GM18861 (cell line): ENCODE data around the gene SH3TC1.

Source experiments
- ATAC-seq: cut with Tn5 transposase; IDR thresholded peaks from one replicate; pipeline ENCODE4 v1.9.1; 2021; ENCODE audit not compliant: unreplicated experiment

The SH3TC1 gene

DNA sequence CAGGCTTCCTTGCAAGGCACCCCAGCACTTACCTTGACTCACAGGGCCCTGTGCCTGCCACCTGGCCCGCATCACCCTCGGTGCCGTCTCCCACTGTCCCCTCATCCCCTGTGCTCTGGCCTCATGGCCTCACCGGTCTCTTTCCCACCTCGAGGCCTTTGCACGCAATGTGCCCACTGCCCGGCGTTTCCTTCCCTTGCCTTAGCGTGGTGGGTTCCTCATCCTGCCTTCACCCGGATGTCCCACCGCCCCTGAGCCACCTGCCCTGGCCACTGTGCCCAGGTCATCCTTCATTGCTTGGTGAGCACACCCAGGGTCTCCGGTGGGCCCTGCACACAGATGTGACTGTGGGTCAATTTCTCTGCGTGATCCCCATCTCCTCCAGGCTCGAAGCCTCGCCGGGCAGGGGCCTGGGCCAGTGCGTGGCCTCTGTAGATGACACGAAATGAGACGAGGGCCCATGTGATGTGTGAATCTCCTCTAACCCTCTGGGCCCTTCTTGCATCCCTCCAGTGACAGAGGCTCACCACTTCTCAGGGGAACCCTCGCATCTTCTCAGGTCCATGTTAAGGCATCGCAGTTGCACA lies 75.1 kb downstream of the SH3TC1 start:
- no peak for ATAC-seq

DNA sequence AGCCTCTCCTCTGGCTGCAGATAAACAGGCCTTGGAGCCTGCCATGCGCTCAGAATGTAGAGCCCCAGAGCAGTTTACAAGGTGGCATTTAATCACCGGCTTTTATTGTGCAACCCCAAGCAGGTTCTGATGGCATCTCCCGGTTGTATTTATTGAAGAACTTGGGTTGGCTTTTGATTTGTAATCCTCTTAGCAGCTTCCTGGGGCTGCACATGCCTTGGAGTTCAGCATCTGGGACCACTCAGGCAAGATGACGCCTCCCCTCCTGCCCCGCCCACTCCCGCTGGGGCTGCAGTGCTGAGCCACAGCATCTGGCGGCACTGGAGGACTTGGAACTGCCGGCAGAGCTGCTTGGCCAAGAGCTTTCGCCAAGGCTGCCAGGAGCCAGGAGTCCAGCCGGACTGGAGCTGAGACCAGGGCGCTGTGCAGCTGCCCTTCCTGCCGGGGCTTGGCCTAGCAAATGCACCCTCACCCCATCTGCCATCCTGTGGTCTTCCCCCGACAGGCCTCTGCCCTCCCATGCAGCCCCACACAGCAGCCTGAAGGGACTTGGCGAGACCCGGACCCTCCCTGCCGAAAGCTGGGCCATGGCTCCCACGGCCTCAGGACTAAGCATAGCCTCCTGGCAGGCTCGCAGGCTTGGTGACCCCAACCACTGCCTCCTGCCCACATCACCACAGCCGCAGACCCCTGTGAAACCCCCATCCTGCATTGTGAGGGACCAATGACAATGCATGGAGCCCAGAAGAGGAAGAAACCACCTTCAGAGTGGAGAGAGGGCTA lies 75.9 kb downstream of the SH3TC1 start:
- no peak for ATAC-seq

DNA sequence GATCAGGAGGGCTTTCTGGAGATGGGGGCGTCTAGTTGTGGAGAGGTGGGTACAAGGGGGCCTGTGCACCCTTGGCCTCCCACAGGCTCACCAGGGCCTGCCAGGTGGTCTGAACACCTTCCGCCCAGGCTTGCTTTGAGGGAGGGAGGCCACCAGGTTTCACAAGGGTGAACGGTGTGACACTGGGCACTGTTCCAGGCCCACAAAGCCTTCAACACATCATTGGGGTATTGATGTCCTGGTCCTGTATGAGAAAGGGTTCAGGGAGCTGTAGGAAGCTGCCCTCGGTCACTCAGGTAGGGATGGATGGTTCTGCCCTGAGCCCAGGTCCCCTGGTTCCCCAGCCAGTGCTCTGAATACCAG lies 76.4 kb downstream of the SH3TC1 start:
- ATAC-seq: no peak

DNA sequence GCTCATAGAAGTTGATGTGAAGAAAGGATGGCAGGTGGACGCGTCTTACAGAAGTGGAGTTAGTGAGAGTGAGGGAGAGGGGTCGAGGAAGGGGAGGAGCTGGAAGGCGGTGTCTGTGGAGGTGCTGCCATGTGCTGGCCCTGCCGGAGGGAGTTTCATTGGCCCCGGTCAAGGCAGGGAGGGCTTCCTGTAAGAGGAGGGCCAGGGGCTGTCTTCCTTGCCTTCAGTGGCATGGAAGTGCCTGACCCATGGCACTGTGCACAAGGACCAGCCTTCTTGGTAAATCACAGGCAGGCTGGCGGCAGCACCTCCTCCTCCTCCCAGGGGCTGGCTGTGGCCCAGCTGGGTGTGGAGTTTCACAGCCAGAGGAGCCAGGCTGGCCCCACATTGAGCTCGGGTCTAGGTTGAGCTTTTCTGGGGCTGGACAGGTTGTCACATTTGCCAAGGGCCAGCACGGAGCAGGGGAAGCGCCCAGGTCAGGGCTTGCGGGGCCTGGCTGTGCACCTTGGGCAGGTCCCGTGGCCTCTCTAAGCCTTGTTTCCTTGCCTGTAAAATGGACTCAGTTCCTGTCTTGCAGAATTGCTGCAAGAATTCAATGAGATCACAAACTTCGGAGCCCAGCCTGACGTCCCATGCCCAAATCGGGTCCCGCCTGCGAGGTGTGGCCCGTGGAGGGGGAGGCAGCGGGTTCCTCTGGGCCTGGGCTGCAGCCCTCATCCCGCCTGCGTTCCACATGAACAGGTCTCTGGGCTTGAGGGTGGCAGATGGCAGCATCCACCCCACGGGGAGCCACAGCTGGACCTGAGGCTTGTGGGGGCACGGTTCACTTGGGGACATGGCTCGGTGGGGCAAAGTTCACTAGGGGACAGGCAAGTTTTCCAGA lies 77.5 kb downstream of the SH3TC1 start:
- no peak for ATAC-seq

DNA sequence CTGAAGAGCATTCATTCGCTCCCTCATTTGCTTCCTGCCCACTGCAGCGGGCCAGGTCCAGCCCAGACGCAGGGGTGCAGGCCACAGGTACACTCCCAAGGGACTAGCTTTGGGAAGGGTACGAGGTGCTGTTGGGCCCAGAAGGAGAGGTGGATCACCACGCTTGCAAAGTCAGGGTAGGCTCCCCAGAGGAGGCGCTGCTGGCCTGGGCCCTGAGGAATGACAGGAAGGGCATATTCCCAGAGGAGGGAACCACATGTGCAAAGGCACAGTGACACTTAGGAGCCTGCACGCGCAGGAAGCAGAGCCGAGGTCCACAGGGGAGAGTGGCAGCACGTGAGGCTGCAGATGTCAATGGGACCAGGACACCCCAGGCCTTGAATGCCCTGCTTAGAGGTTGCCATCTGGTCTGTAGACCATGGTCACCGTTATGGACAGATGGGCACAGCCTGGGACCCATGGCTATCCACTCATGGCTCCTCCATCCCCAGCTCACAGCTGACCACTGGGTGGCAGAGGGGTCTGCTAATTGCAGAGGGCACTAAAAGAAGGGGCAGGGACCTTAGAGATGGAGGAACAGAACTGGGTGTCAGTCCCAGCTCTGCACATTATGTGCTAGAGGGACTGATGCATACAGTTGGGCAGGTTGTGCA lies 78.4 kb downstream of the SH3TC1 start:
- ATAC-seq: no peak

DNA sequence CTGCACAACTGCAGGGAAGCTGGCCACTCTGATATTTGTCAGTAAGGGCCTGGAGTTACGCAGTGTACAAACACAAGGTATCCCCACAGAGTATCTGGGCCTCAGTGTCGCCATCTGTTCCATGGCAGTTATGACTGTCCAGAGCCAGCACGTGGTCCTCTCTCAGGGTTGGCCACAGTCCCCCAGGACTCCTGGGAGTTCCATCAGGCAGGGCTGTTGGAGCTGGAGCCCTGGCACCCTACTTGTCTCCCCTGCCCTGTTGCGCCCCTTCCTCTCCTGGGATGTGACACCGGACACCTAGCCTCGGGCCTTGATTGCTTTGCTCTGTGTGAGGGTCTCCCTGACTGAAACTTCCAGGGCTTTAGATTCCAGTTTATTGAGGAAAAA lies 78.9 kb downstream of the SH3TC1 start:
- ATAC-seq: no peak

DNA sequence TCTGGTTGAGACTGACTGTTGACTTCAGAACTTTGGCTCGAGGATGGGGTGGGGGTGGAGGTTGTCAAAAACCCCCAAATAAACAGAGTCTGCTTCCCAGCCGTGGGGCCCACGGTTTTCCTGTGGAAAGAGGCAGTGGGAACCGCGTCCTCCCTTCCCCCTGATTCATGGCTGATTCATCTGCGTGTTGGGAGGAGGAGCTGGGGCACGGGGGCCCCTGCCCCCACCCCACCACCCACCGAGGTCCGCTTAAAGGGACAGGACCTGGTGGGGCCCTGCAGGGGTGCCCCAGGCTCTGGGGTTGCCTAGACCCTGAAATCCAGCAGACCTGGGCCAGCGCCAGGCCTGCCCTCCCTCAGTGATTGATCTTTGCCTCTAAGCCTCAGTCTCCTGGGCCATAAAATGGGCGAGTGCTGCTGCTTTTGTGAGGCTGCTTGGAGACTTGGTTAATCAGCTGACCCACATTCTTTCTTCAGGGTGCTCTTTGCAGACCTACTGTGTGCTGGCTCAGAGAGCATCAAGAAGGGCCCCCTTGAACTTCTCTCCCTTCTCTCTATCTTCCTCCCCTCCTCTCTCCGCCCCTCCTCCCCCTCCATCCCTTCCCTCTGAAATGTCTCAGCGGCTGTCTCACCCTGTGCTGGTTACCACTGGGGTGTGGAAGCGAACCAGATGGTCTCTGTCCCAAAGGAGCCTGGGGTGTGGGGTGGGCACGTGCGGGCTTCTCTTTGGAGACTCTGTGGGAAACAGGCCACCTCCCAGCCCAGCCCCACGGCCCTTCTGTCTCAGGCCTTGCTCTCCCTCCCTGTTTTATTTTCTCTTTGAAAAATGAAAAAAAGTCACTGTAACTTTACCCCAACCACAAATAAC lies 79.6 kb downstream of the SH3TC1 start:
- no peak for ATAC-seq

DNA sequence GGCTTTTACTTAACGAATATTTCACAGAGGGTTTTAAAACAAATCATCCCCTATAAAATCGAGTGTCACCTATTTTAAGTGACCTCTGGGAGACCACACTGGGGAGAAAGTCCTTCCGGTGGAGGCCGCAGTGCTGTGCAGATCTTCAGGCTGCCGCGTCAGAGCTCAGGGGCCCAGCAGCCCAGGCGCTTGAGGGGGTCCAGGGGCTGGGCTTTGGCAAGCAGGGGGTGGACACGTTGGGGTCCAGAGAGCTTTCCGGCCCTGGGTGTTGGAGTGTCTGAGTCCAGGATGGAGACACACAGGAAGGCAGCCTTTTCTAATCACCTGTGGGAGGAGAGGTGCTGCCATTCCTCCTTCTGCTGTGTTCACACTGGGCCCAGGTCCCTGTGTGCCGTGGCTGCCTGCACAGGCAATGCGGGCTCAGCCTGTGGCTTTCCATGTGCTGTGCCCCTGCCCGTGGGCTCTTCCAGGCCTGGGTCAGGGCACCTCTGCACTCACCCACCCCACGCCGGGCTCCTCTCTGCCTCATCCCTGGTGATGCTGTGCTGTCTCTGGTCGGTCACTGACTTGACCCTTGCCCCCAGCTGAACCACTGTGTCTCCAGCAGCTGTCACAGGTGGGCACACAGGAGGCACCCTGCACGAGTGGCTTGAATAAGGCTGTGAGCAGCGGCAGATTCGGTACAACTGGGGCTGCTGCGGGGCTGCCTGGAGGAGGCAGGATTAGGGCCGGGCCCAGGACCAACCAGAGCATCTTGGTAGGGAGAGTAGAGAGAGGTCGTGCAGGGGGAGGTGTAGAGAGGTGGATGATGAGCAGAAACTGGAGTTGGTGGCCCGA lies 80.4 kb downstream of the SH3TC1 start:
- no peak for ATAC-seq

DNA sequence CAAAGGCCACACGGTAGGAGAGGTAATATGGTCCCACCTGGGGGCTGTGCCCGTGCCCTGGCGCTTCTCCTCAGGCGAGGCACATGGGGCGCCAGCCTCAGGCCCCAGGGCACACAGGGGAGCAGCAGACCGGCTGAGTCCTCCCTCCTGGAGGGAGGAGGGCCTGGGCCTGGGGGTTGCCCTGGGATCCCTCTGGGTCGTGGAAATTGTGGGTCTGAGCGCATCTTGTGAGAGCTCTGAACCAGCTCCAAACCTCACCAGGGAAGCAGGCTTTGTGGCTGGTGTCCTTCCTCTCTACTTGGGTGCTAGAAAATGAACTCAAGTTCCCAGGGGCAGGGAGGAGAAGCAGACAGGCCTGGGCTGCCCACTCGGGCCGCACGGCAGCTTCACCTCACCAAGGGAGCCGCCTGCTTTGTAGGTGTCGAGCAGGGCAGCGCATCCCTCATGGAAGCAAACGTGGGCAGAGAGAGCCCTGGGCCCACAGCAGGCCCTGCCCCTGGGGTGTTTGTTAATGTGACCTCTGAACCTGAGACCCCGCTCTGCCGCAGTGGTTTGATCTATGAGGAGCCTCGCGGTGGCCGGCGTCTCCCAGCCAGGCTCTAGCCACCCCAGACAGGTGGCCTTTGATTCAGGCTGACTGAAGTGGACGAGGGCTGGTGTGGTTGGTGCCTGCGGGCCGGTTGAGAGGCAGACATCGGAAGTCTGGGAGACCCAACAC lies 81.2 kb downstream of the SH3TC1 start:
- ATAC-seq: no peak

DNA sequence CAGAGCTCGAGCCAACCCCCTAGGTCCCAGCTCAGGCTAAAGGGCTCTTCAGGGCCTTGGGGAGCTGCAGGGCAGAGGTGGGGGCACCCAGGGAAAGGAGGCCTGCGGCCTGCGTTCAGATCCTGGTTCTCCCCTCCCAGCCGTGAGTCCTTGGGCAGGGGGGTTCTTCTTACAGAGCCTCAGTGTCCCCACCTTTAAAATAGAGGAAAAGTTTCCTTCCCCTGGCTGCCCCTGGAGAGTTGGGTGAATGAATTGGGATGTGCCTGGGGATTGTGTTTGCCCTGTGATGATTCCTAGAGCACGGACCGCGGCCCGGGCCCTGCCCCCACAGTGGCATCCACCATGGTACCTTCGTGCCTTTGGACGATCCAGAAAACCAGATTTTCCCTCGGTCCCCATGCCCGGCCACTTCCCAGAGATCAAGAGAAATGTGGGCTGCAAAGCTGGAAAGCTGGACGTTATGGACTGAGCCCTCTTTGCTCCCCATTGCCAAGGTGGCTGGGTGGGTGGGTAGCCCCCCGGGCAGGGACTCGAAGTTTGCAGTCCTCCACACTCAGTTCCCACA lies 81.9 kb downstream of the SH3TC1 start:
- ATAC-seq: no peak

DNA sequence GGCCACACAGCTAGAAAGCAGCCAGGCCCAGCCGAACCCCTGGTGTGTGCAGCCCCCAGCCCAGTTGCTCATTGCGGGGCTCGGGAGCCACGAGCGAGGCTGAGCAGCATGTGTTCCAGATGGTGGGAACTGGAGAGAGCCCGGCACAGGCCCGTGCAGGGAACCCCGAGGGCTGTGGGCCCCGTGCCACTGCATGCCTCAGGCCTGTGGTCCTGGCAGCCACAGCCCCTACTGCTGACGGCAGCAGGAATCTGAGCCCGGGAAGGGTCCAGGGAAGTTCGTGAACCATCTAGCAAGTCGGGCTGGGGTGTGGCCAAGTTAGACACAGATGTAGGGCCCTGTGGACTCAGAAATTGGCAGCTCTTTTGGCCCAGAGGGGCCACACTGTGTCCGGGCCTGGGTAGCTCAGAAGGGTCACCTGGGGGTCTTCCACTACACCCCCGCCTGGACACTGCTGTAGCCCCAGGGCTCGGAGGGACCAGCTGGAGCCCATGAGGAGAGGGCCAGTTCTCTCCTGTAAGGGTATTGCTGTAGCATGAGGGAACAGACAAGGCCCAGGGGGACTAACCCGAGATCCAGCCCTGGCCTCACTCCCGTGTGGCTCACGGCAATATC lies 82.5 kb downstream of the SH3TC1 start:
- ATAC-seq: no peak

DNA sequence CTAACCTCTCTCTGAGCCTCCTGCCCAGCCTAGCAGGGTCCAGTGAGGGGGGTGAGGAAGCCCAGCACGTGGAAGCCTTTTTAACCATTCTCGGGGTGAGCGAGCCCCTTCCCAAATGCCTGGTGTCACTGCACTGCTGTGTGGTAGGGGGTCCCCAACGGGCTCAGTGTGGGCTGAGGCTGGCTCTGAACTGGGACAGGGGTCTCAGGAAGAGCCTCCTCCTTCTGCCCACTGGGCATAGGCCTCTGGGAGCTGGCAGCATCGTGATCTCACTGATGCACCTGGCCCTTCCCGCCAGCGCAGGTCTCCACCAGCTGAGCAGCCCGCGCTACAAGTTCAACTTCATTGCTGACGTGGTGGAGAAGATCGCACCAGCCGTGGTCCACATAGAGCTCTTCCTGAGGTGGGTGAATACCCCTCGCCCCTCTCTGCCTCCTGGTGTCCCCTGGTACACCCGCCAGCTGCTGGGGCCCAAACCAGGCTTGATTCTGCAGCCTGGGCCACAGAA lies 83.1 kb downstream of the SH3TC1 start:
- ATAC-seq: no peak

DNA sequence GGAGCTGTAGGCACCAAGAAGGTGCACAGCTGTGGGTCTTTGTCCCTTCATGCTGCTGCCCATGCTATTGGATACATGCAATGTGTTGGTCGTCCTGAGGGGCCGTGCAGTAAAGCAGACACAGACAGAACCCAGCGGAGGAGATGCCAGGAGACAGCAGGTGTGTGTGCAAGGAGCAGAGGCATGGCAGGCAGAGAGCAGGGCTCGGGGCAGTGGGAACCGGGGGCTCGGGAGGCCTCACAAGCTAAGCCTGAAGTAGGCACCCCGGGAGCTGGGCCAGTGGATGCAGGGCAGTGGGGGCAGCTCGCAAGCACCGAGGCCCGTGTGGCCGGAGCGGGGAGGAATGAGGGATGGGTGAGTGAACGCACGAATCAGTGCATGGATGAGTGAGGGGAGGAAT lies 83.7 kb downstream of the SH3TC1 start:
- no peak for ATAC-seq

DNA sequence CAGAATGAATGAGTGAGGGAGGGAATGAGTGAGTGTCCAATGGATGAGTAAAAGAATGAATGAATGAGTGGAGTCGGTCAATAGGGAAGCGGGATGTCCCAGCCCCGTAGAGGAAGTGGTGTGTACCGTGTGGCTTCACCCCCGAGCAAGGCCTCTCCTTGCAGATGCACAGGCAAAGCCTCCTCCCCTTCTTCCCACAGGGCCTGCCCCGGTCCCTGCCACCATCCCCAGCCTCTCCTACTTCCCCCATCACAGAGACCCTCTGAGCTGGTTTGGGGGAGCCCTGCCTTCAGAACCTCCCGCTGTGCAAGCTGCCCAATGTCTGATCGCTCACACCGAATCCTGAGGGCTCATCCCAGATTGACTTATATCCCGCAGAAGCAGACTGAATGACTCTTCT lies 84.1 kb downstream of the SH3TC1 start:
- ATAC-seq: no peak

DNA sequence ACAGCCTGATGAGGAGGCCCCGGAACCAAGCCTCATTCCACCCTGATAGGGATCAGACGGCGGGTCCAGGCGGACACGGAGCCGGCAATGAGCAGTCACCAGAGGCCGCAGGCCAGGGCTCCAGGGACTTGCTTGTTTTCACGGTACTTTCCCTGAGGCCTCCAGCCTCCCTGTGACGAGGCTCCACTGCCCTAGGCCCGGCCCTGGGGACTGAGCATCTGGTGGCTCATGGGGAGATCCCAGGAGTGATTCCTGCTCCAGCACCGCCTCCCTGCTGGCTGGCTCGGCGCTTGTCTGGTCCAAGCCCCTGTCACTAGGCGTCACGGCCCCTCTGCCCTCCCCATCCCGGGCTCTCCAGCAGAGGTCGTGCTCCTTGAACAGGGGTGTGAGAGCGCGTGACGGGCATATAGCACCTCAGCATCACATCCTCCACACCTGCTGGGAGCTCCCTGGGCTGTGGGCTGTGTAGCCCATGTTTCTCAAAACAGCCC lies 84.6 kb downstream of the SH3TC1 start:
- no peak for ATAC-seq

DNA sequence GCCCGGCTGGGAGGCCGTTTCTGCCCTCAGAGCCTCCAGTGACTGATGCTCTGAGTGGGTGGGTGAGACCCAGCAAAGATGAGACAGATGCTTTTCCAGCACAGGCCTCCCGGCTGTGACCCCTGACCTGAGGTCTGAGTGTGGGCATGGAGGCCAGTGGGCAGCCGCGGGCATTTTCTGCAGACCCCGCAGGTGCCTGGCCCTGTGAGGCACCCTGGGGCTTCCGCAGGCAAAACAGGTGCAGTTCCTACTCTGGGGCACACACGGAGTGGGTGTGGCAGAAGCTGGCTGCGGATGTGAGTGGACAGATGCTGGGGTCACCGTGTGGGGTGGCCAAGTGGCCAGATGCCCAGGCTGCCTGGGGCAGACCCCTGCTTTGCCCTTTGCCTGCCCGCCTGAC lies 85.3 kb downstream of the SH3TC1 start:
- no peak for ATAC-seq

DNA sequence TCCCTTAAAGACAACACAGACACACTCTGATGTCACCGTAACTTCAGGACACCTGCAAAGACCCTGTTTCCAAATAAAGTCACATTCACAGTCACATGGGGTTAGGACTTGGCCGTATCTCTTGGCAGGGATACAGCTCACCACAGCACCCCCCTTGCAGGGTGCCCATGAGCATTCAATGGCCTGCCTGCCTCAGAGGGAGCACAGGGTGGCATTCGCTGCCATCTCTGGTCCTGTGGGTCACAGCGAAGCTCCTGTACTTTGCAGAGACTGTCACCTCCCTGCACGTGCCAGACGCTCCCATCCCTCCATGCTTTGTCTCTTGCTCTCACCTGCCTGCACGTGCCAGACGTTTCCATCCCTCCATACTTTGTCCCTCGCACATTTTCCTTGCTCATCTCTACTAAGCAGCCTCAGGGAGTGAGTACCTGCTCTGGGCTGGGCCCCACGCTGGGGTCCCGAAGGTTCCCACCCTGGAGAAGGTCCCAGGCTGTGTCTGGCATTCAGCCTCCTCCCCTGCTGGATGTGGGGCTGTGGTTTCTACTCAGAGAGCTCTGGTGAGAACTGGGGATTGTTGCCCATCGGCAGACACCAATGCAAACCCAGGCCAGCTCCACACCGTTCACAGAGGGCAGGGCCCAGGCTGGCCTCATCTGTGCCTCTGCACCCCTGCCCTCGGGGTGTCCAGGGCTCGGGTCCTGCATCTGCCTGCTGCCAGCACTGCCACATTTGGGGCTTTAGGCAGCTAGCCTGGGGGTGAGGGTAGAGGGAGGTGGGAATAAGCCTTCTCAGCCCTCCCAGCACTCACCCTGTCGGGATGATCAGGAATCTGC lies 86.3 kb downstream of the SH3TC1 start:
- no peak for ATAC-seq
